HG03460 (cell line): ENCODE data around the gene SQSTM1.
A peak's percentile ranks its signal among the peaks of the same experiment; 100 is the strongest.
"Not testable (repeated sequence)": the region's sequence is repeated elsewhere in the genome, so short reads cannot be mapped to it uniquely, and the experiment has no call there.

ENCODE experiments used
- ATAC-seq: cut with Tn5 transposase; IDR thresholded peaks from one replicate; pipeline ENCODE4 v1.9.1; 2021; ENCODE audit not compliant: unreplicated experiment

The SQSTM1 gene

DNA sequence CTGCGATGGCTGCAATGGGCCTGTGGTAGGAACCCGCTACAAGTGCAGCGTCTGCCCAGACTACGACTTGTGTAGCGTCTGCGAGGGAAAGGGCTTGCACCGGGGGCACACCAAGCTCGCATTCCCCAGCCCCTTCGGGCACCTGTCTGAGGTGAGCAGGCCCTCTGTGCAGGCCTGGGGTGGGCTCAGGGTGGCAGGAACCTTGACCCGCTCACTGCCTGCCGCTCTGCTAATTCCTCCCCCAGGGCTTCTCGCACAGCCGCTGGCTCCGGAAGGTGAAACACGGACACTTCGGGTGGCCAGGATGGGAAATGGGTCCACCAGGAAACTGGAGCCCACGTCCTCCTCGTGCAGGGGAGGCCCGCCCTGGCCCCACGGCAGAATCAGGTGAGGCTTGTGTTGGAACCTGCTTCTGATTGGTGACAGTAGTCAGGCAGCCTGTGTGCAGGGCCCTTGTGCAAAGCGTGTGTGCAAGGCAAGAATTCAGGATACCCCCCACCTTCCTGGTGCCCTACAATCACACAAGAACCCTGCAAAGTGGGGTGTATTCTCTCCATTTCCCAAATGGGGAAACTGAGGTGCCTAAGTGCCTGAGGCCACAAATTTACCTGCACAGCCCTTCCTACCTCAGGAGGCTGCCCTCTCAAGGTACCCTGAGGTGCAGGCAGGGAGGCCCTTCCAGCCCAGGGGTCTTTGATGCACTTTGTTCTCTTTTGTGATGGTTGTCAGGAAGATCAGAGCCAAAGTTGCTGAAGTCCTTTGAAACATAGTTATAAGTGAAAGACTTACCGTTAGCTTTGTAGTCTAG, 3.4 kb downstream of the SQSTM1 start:
- ATAC-seq: no peak

DNA sequence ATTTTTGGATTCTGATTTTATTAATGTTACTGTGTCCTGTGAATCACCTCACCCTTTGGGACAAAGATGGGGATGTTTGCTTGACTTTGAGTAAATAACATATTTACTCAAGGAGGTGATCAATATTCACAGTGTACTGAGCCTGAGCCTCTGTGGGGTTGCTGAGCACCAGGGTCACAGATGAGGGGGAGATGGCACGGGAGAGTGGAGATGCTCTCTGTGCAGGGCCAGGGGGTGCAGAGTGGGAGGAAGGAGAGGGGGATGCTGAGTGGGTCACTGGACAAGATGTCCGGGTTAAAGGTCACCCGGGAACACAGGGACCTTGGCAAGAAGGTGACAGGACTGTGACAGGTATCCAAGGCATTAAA, 4.0 kb downstream of the SQSTM1 start:
- no peak for ATAC-seq

DNA sequence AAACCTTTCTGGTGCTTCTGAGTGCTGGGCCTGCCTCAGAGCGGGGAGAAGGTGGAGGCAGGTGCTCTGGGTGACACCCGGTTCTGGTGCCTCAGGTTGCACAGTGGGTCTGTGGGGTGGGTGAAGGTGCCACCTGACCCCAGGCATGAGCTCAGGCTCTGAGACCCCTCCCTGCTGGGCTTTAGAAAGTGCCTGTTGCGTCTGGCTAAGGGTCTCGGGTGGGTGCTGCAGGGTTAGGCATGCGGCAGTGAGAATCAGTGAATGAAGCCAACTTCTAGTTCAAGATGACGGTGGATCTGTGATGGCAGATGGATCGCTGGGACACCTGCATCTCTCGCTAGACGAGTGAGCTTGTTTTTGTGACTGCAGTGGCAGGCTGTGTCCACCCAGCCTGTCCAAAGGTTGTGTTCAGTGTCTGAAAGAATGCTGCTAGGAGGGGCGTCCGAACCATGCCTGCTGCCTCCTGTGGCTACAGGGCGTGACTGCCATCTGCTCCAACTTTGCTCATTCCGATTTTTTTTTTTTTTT, 5.0 kb downstream of the SQSTM1 start:
- ATAC-seq: no peak

DNA sequence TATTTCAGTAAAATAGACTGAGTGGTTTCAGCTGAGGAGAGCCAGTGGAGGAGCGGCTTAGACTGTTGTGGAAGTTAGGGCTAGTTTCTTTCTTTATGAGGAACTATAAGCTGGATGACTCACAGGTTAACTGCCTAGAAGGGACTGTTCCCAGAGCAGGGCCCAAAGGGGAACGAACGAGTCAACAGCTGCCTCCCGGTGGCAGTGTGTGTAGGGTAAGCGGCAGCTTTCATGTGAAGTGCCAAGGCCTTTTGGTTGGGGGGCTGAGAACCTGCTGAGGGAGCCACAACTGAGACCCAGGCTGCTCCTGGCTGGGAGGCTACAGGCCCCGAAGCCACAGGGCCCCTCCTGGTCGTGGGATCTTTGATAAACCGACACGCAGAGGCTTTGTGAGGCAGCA, 7.0 kb downstream of the SQSTM1 start:
- no peak for ATAC-seq

DNA sequence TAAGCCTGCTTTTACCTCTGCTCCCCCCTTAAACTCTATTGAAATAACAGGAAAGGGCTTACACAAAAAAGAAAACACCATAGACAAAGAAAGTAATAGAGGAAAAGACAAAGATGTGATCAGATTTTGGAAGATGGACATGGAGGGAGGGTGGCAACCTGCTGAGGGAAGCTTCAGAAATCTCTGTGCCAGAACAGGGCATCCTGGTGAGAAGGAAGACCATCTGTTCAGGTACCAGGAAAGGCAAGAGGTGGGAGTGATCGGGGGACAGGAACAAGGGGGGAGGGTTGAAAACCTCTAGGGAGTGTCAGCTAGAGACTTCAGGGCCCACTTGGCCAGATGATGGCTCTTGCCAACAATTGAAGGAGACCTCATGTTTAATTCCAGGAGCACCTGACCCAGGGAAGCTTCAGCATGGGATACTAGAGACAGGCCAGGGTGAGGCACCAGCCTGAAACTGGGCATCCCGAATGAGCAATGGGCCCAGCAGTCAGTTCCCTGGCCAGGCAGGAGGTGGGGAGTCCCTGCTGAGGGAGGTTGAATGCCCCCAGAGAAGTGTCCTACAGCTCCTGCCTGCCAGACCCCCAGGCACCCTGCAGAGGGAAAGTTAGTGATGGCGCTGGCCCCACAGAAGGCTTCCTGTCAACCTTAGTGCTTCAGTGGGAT, 8.2 kb downstream of the SQSTM1 start:
- ATAC-seq: no peak

DNA sequence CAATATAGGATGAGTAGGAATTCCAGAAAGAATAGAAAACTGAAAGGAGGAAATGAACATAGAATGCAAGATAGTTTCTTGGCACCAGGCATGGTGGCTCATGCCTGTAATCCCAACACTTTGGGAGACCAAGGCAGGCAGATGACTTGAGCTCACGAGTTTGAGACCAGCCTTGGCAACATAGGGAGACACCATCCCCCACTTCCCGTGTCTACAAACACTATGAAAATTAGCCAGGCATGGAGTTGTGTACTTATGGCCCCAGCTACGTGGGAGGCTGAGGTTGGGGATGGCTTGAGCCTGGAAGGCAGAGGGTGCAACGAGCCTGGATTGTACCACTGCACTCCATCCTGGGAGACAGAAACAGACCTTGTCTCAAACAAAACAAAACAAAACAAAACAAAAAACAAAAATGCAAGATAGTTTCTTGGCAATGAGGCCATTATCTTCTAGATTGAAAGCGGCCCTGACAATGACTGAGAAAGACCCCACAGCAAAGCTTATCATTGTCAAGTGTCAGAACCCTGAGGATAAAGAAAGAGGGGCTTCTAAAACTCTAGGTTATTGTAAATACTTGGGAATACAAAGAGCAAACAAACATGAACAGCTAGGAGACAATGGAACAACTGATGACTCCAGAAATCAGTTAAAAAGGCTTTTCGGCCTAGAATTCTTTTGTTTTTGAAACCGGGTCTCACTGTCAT, 9.2 kb downstream of the SQSTM1 start:
- no peak for ATAC-seq

DNA sequence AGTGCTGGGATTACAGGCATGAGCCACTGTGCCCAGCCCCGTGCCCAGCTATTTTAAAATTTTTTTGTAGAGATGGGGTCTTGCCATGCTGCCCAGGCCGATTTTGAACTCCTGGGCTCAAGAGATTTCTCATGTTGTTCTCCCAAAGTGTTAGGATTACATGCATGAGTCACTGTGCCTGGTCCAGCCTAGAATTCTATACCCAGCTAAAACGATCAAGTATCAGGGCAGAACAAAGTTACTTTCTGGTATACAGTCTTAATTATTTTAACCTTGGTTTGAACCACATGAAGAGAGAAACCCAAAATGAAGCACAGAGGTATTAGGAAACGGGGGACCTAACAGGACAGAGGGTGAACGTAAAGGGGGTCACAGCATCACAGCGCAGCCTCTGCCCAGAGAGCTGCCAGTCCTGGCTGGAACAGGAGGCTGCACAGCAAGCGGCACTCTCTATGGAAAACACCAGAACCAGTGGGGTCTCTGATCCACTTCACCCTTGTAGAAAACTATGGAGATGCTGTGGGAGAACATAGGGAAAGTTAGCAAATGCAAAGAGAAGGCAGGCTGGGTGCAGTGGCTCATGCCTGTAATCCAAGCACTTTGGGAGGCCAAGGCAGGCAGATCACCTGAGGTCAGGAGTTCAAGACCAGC, 10.2 kb downstream of the SQSTM1 start:
- no peak for ATAC-seq

DNA sequence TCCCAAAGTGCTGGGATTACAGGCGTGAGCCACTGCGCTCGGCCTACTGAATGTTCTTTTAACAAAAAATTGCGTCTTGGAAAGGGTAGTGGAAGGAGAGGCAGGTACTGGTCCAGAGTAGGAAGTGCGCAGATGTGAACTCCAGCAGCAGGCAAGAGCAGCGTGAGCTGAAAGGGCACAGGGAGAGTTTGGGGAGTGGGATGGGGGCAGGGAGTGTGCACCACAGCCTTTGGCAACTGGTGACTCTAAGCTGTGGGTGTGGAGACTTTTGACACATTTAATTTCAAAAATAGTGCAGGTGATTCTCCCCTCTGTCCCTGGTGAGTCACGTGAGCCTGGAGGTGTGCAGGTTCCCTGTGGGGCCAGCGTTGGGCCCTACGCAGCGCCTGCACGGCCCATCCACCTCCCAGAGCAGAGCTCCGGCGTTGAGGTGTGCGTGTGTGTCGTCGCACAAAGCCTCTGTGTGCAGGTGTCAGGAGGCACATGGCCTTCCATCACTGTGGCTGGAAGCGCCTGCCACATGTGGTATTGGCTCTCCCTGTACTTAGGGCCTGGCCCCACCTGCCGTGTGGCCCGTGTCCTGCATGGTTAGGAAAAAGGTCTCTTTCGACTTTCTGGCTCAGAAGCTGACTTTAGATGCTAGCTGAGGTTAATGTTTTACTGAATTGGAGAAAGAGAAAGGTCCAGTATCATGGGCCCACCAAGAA, 11.5 kb downstream of the SQSTM1 start:
- no peak for ATAC-seq

DNA sequence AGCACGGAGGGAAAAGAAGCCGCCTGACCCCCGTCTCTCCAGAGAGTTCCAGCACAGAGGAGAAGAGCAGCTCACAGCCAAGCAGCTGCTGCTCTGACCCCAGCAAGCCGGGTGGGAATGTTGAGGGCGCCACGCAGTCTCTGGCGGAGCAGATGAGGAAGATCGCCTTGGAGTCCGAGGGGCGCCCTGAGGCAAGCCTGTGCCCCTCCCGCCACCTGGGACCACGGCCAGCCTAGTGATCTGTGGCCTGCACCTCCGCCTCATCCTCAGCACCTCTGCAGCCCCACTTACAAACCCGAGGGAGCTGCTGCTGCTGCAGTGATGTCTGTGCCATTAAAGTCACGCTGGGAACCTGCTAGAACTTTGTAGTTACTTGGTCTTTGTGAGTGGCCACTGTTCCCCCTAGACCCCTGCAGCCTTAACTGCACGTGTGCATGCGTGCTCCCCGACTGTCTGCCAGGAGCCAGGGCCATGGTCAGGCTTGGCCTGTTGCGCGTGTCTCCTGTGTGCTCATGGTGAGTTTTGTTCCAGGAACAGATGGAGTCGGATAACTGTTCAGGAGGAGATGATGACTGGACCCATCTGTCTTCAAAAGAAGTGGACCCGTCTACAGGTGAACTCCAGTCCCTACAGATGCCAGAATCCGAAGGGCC, 12.5 kb downstream of the SQSTM1 start:
- no peak for ATAC-seq

DNA sequence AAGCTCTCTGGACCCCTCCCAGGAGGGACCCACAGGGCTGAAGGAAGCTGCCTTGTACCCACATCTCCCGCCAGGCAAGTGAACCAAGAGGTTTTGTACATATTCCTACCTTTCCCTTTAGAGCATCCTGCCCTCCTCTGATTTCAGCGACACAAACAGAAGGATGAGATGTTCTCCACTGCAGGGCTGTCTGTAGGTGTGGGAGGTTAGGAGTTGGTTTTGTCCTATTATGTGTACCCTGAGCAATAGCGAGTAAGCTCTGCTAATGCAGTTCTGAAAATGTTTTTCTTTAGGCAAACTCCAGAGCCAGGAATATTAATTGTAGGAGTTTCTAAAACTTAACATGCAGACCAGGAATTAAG, 13.0 kb downstream of the SQSTM1 start:
- ATAC-seq: no peak

DNA sequence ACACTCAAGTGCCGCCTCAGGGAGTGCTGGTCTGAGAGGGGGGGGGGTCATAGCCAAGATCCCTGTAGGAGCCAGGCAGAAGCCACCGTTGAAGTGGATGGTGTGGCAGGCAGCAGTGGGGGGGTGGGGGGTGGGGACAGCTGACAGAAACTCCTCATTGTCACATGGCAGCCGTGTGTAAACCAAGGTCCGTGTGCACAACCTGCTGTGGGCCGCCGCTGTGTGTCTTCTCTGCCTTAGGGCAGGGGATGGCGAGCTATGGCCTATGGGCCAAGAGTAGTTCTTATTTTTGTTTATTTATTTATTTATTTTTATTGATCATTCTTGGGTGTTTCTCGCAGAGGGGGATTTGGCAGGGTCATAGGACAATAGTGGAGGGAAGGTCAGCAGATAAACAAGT, 13.4 kb downstream of the SQSTM1 start:
- ATAC-seq: no peak

DNA sequence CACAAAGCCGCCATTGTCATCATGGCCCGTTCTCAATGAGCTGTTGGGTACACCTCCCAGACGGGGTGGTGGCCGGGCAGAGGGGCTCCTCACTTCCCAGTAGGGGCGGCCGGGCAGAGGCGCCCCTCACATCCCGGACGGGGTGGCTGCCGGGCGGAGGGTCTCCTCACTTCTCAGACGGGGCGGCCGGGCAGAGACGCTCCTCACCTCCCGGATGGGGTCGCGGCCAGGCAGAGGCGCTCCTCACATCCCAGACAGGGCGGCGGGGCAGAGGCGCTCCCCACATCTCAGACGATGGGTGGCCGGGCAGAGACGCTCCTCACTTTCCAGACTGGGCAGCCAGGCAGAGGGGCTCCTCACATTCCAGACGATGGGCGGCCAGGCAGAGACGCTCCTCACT, 14.2 kb downstream of the SQSTM1 start:
- not testable (repeated sequence) for ATAC-seq

DNA sequence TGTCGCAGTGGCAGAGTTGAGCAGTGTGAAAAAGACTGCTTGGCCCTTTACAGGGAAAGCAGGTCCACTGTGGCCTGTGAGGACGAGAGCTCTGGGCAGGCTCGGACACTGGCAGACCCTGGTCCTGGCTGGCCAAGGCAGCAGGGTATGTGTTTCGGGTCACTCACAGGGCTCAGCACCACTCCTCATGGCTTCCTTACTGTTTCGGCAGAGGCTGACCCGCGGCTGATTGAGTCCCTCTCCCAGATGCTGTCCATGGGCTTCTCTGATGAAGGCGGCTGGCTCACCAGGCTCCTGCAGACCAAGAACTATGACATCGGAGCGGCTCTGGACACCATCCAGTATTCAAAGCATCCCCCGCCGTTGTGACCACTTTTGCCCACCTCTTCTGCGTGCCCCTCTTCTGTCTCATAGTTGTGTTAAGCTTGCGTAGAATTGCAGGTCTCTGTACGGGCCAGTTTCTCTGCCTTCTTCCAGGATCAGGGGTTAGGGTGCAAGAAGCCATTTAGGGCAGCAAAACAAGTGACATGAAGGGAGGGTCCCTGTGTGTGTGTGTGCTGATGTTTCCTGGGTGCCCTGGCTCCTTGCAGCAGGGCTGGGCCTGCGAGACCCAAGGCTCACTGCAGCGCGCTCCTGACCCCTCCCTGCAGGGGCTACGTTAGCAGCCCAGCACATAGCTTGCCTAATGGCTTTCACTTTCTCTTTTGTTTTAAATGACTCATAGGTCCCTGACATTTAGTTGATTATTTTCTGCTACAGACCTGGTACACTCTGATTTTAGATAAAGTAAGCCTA, 15.7 kb downstream of the SQSTM1 start:
- peak; percentile 65 for ATAC-seq

DNA sequence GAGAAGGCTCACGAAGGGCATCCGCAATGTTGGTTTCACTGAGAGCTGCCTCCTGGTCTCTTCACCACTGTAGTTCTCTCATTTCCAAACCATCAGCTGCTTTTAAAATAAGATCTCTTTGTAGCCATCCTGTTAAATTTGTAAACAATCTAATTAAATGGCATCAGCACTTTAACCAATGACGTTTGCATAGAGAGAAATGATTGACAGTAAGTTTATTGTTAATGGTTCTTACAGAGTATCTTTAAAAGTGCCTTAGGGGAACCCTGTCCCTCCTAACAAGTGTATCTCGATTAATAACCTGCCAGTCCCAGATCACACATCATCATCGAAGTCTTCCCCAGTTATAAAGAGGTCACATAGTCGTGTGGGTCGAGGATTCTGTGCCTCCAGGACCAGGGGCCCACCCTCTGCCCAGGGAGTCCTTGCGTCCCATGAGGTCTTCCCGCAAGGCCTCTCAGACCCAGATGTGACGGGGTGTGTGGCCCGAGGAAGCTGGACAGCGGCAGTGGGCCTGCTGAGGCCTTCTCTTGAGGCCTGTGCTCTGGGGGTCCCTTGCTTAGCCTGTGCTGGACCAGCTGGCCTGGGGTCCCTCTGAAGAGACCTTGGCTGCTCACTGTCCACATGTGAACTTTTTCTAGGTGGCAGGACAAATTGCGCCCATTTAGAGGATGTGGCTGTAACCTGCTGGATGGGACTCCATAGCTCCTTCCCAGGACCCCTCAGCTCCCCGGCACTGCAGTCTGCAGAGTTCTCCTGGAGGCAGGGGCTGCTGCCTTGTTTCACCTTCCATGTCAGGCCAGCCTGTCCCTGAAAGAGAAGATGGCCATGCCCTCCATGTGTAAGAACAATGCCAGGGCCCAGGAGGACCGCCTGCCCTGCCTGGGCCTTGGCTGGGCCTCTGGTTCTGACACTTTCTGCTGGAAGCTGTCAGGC, 16.6 kb downstream of the SQSTM1 start:
- ATAC-seq: no peak

DNA sequence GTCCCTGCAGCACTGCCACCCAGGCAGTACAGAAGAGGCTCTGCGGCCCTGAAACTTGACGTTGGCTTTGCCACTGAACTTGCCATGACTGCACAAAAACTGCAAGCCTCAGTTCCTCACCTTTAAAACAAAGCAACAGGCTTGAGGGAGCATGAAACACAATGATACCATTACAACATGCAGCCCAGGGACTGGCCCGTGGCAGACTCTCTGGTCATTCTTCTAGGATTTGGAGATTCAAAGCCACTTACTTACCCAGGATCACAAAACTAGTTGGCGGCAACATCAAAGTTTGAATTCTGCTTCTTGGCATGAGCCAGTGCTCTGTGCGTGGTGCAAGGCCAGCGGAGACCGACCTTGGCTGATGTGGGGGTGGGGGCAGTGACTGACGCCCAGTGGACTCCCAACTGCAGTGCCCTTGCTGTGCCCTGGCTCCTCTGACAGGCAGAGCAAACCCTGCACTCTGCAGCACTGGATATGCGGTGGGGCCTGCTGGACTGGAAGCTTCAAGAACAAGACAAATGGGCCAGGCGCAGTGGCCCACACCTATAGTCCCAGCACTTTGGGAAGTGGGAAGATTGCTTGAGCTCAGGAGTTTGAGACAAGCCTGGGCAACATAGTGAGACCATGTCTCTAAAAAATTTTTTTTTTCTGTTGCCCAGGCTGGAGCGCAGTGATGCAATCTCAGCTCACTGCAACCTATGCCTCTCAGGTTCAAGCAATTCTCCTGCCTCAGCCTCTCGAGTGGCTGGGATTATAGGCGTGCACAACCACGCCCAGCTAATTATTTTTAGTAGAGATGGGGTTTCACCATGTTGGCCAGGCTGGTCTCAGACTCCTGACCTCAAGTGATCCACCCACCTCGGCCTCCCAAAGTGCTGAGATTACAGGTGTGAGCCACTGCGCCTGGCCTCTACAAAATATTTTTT, 18.9 kb downstream of the SQSTM1 start:
- no peak for ATAC-seq

DNA sequence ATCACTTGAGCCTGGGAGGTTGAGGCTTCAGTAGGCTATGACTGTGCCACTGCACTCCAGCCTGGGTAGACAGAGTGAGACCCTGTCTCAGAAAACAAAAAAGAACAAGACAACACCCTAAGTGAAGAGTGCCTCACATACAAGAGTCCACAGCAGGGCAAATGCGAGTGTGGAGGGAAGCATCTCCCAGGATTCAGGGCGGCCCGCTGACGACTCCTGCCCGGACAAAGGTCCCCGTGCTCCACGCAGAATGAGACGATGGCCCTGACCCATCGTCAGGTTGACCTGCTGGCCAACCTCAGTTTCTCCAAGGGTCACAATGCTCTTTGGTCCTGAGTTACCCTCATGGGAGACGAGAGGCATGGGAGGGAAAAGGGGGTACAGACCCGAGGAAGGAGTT, 19.6 kb downstream of the SQSTM1 start:
- ATAC-seq: no peak

DNA sequence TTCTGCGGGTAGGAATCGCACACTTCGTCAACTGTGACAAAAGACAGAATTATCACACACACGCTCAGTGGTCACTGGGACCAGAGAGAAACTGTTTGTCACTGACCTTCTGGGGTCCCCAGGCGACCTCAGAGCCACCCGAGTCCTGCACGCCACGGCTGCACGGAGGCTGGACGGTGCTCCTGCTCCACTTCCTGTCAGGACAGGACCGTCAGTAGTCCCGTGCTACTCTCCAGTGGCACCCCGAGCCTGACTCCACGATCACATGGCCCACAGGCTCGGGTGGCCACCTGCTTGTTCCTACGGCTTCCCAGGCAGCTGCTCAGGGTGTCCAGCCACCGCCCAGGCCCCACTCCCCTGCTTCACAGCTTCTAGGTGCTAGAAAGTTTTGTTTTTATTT, 20.1 kb downstream of the SQSTM1 start:
- ATAC-seq: no peak
